PC-9 (cell line): ENCODE results near the gene CD180. TPM values are rescaled to one million over a fixed set of nuclear protein-coding genes. Genes with fewer than 3 reads are reported as not detected.

Experiments
- BruUV-seq: library from RNA; stranded (reverse); fragments of 400-500 nt; replicated peaks from 2 replicates; lab custom pipeline; 2021; lab: Mats Ljungman, UMichigan
- CTCF ChIA-PET: fragments of 300-600 bp; sonication (Branson Sonifier 250); formaldehyde crosslinking; loops from one replicate; lab custom pipeline; 2022; ENCODE audit warnings: antibody characterized with exemption; lab: Charles Lee
- POLR2A ChIA-PET: fragments of 300-600 bp; sonication (Branson Sonifier 250); formaldehyde crosslinking; loops from one replicate; lab custom pipeline; 2022; ENCODE audit warnings: antibody characterized with exemption; ENCODE audit not compliant: unreplicated experiment; lab: Charles Lee
- DNase-seq, 2 experiments: peaks; one replicate each; pipeline versions ENCODE4 v3.0.0 to v3.0.0-alpha.2; 2015 to 2022; ENCODE audit warnings: mixed read lengths in 1 of 2
- H2AFZ ChIP-seq: fragments of 200-600 bp; sonication (generic); 2 replicates; pipeline ENCODE4 v1.8.1; 2017; ENCODE audit warnings: antibody characterized with exemption
- H3F3A ChIP-seq: fragments of 200-600 bp; sonication (generic); 2 replicates; pipeline ENCODE4 v1.8.1; 2017; ENCODE audit warnings: antibody characterized with exemption, mild to moderate bottlenecking, low read depth; ENCODE audit not compliant: insufficient read depth
- H3K27ac ChIP-seq: fragments of 200-600 bp; sonication (generic); 2 replicates; pipeline ENCODE4 v1.6.1; 2016; ENCODE audit warnings: mixed run types
- H3K27me3 ChIP-seq: fragments of 200-600 bp; sonication (generic); 2 replicates; pipeline ENCODE4 v1.6.1; 2016; ENCODE audit warnings: low read depth, mixed run types; ENCODE audit not compliant: insufficient read depth
- H3K36me3 ChIP-seq: fragments of 200-600 bp; sonication (generic); 2 replicates; pipeline ENCODE4 v1.6.1; 2016; ENCODE audit warnings: low read depth, mixed run types
- H3K4me1 ChIP-seq: fragments of 200-600 bp; sonication (generic); replicated peaks from 2 replicates; pipeline ENCODE4 v1.6.1; 2016; ENCODE audit warnings: mixed run types; ENCODE audit not compliant: insufficient read depth
- H3K4me2 ChIP-seq: fragments of 200-600 bp; sonication (generic); 2 replicates; pipeline ENCODE4 v1.6.1; 2017; ENCODE audit warnings: mixed run types
- H3K4me3 ChIP-seq: fragments of 200-600 bp; sonication (generic); 2 replicates; pipeline ENCODE4 v1.6.1; 2016; ENCODE audit warnings: mixed run types
- H3K79me2 ChIP-seq: fragments of 200-600 bp; sonication (generic); 2 replicates; pipeline ENCODE4 v1.6.1; 2017; ENCODE audit warnings: low read depth, mixed run types
- H3K9me2 ChIP-seq: fragments of 200-600 bp; sonication (generic); 2 replicates; pipeline ENCODE4 v1.8.1; 2017; ENCODE audit warnings: mild to moderate bottlenecking; ENCODE audit not compliant: insufficient read depth
- H3K9me3 ChIP-seq: fragments of 200-600 bp; sonication (generic); 2 replicates; pipeline ENCODE4 v1.8.1; 2016; ENCODE audit warnings: low read depth; ENCODE audit not compliant: insufficient read depth
- H4K20me1 ChIP-seq: fragments of 200-600 bp; sonication (generic); 2 replicates; pipeline ENCODE4 v1.8.1; 2017; ENCODE audit not compliant: insufficient read depth
- CTCF ChIP-seq: fragments of 200-600 bp; sonication (generic); conservative IDR thresholded peaks from 2 replicates; pipeline ENCODE4 v1.6.1; 2017; ENCODE audit warnings: mixed run types, antibody characterized with exemption, mild to moderate bottlenecking, moderate library complexity
- EZH2 ChIP-seq: fragments of 200-600 bp; sonication (generic); IDR thresholded peaks from 2 replicates; pipeline ENCODE4 v1.8.0; 2017; ENCODE audit warnings: antibody characterized with exemption, low read depth
- intact Hi-C: fragments of 100-400 bp; cut with micrococcal nuclease; formaldehyde crosslinking; loops from one replicate; pipeline ENCODE4 v1.10.0; 2022; ENCODE audit not compliant: unreplicated experiment
- total RNA-seq: library from RNA; stranded (reverse); gene quantifications from 2 replicates; pipeline ENCODE4 v1.2.3, GENCODE V29; 2021

The CD180 gene
- total RNA-seq, 1 experiment from 2014 or later = not detected

GRCh38 chr5:67149951-67150523 lies 46.6 kb downstream of the CD180 start:
- TF ChIP-seq EZH2 = no peak
- peak; percentile 61 for TF ChIP-seq CTCF
- Histone ChIP-seq H3K27me3 (no peaks in the 10 kb centered on the region), H3K9me2 (no peaks in the 10 kb centered on the region), H3K4me1 (no peaks in the 10 kb centered on the region; the same call in 1 of the 2 replicates), H3K36me3 (peaks cover 27% of the 10 kb centered on the region; the same call in 1 of the 2 replicates), H3K9me3 (no peaks in the 10 kb centered on the region), H2AFZ (no peak overlapping the region), H3K4me3 (no peak overlapping the region), H3K79me2 (no peaks in the 10 kb centered on the region), H3K4me2 (no peak overlapping the region), H3F3A (no peaks in the 10 kb centered on the region), H4K20me1 (no peaks in the 10 kb centered on the region), H3K27ac (no peak overlapping the region)
- intact Hi-C loops = loop anchor here (5.0 kb wide), 3 partner anchors 163 to 338 kb away; no protein-coding TSS in a partner anchor
- DNase-seq = peak in 1 of 2 experiments; percentile 58
- ChIA-PET CTCF (interaction anchor here (0.6 to 1.5 kb wide), 4 partner anchors 59 to 844 kb away, joined by 3 to 4 read pairs (median 3); no protein-coding TSS in a partner anchor), POLR2A (no interaction called here)
- BruUV-seq = no TSS peak

DNA sequence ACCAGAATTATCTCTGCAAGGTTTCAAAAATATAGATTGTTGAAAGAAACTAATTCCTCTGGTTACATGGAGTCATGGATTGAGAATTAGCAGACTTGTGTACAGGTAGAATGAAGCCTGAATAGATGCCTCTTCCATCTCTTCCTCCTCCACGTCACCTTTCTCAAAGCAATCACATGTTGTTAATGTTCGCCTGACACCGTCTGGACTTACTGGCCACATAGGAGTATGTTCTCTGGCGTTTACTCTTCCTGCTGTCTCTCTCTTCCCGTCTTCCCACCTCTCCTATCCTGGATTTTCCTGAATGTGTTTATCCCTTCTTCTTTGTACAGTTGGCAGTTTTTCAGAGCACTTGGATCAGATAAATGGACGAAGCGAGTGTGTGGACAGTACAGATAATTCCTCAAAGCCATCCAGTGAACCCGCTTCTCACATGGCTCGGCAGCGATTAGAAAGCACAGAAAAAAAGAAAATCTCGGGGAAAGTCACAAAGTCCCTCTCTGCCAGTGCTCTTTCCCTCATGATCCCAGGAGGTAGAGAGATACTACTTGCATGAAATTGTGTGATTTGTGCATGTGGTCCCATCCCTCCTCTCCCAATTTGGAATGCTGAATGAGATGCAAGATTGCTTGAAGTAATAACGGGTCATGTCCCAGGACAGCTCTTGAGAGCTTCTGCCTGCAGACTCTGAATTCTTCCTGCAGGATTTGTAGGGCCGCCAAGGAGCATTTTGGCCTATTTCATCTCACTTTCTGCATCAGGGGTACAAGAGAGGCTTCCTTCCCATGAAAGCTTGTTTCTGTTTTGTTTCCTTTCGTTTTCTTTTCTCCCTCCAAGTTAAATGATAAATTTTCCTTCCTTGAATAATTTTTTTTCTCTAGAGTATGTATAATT lies 47.3 kb downstream of the CD180 start:
- no peaks in the 10 kb centered on the region for H3K79me2 ChIP-seq
- H3K27me3 ChIP-seq = no peaks in the 10 kb centered on the region
- DNase-seq = no peak
- no peak overlapping the region for H3K27ac ChIP-seq
- H3K4me2 ChIP-seq = no peak overlapping the region
- H3K4me3 ChIP-seq = no peak overlapping the region
- H3F3A ChIP-seq = no peaks in the 10 kb centered on the region
- H2AFZ ChIP-seq = no peak overlapping the region
- no peaks in the 10 kb centered on the region; the same call in 1 of the 2 replicates for H3K4me1 ChIP-seq
- no peaks in the 10 kb centered on the region for H3K9me2 ChIP-seq
- TF ChIP-seq CTCF = no peak
- no peak for TF ChIP-seq EZH2
- H4K20me1 ChIP-seq = no peaks in the 10 kb centered on the region
- intact Hi-C loops = no loop called here
- peaks cover 22% of the 10 kb centered on the region; the same call in 1 of the 2 replicates for H3K36me3 ChIP-seq
- CTCF ChIA-PET = interaction anchor here (0.6 to 1.5 kb wide), 4 partner anchors 20 to 843 kb away, joined by 3 to 4 read pairs (median 3); no protein-coding TSS in a partner anchor
- POLR2A ChIA-PET = no interaction called here
- BruUV-seq = no TSS peak
- no peaks in the 10 kb centered on the region for H3K9me3 ChIP-seq

- H3K4me2 ChIP-seq = no peak overlapping the region
- no peaks in the 10 kb centered on the region for H3K9me3 ChIP-seq
- no peak for DNase-seq
- POLR2A ChIA-PET = no interaction called here
- H4K20me1 ChIP-seq = no peaks in the 10 kb centered on the region
- CTCF ChIA-PET = interaction anchor here (0.6 to 1.1 kb wide), 2 partner anchors 321 to 333 kb away, joined by 3 to 6 read pairs; no protein-coding TSS in a partner anchor
- no peak overlapping the region for H2AFZ ChIP-seq
- H3K36me3 ChIP-seq = peaks cover 11% of the 10 kb centered on the region
- H3K4me1 ChIP-seq = no peaks in the 10 kb centered on the region; the same call in 1 of the 2 replicates
- BruUV-seq = no TSS peak
- TF ChIP-seq EZH2 = no peak
- no peak for TF ChIP-seq CTCF
- H3K9me2 ChIP-seq = no peaks in the 10 kb centered on the region
- no peaks in the 10 kb centered on the region for H3F3A ChIP-seq
- H3K79me2 ChIP-seq = no peaks in the 10 kb centered on the region
- intact Hi-C loops = no loop called here
- no peaks in the 10 kb centered on the region for H3K27me3 ChIP-seq
- H3K4me3 ChIP-seq = no peak overlapping the region
- no peak overlapping the region for H3K27ac ChIP-seq
Observed at GRCh38 chr5:67147760-67148159, 48.8 kb downstream of the CD180 start.
